ENCODE data around the gene OPN1SW. TPM values are rescaled to one million over a fixed set of nuclear protein-coding genes. Genes with fewer than 3 reads are reported as not detected.

OPN1SW gene
- total and polyA plus RNA-seq, 9 of the 15 experiments (the other 6 are each of a cell fraction or from before 2014, with no cell fraction given) = 0.84 to 1.0 TPM; not detected in 7

- H3K4me3 ChIP-seq = no peak overlapping the region
- H3K36me3 ChIP-seq (ENCODE audit: control insufficient read depth, insufficient read depth, low read length) = peaks cover 68% of the 10 kb centered on the region
- ChIA-PET POLR2A (interaction anchor here (0.6 to 1.4 kb wide), 4 partner anchors 8 to 27 kb away, joined by 3 to 5 read pairs (median 4); no protein-coding TSS in a partner anchor), CTCF (ENCODE audit: low intra/inter-chr PET ratio) (no interaction called here)
- no peaks in the 10 kb centered on the region for H3K27me3 ChIP-seq (ENCODE audit: control insufficient read depth in 2 of 2, insufficient read depth in 2 of 2, low read length in 2 of 2)
- in situ Hi-C loops (cut with MboI) (no loop called here), intact Hi-C loops (cut with micrococcal nuclease) (no loop called here)
- H3K4me2 ChIP-seq (ENCODE audit: insufficient read depth, low read length) = no peak overlapping the region
- H3K9me1 ChIP-seq (ENCODE audit: control insufficient read depth, insufficient read depth, low read length) = no peaks in the 10 kb centered on the region
- BruUV-seq (replicated peaks) = no TSS peak
- H3K4me1 ChIP-seq (replicated peaks in 1 of 2; ENCODE audit: control insufficient read depth in 2 of 2, insufficient read depth in 2 of 2, low read length in 2 of 2) = no peaks in the 10 kb centered on the region; a peak in 1 of 5 replicates
- H2AFZ ChIP-seq (ENCODE audit: low read depth, low read length) = no peak overlapping the region
- no peak overlapping the region for H3K27ac ChIP-seq (ENCODE audit: extremely low read depth, low read depth, low read length)
- H3K9me3 ChIP-seq (replicated peaks; ENCODE audit: control insufficient read depth, insufficient read depth, low read depth, low read length) = no peaks in the 10 kb centered on the region
- WGBS (ENCODE audit: insufficient coverage, low coverage, missing lambda C conversion rate) = 74% methylated on average over 6 of the region's 6 CpGs
- H3K9ac ChIP-seq (ENCODE audit: insufficient read depth in 1 of 2, low read depth in 2 of 2, low read length in 2 of 2) = peak overlapping the region in 1 of 2 experiments; percentile 28; a peak in 1 of 4 replicates
- no peaks in the 10 kb centered on the region for H3K79me2 ChIP-seq (ENCODE audit: control insufficient read depth, insufficient read depth, low read length)
- TF ChIP-seq CEBPZ (IDR thresholded peaks at IDR 0.05; ENCODE audit: borderline replicate concordance, low read depth, low read length) (no peak), KLF10 (CRISPR knock-in tag; IDR thresholded peaks at IDR 0.05) (no peak)
- no peak for DNase-seq (ENCODE audit: extremely low read depth in 1 of 4, low spot score in 3 of 4)
- ATAC-seq = no peak; the same call in 2 of the 3 replicates
- no peak for FAIRE-seq
- H4K20me1 ChIP-seq (replicated peaks; ENCODE audit: control insufficient read depth, insufficient read depth, low read length) = no peaks in the 10 kb centered on the region
Observed at GRCh38 chr7:128804484-128804883, 28.9 kb upstream of the OPN1SW start.

All from K562 (cell line).